ENCODE measurements around the gene PDGFB. TPM values are rescaled to one million over a fixed set of nuclear protein-coding genes. Genes with fewer than 3 reads are reported as not detected.
A peak's percentile ranks its signal among the peaks of the same experiment; 100 is the strongest.

The PDGFB gene
- total RNA-seq, 1 experiment from 2014 or later: 78.0 TPM

GRCh38 chr22:39230261-39231196 is 14.3 kb downstream of the PDGFB start:
- ChIA-PET POLR2A (interaction anchor here (1.1 kb wide), 1 partner anchor 11 kb away, joined by 3 read pairs; no protein-coding TSS in a partner anchor), CTCF (no interaction called here)
- in situ Hi-C loops (cut with HindIII; ENCODE audit: low pct_unique_long_range_greater_than_20kb, low sequenced_read_pairs): no loop called here
- ATAC-seq: peak; percentile 36; the same call in 1 of the 2 replicates
- H3K4me3 ChIP-seq (ENCODE audit: low read depth in 2 of 2, low read length in 2 of 2): no peak overlapping the region
- intact Hi-C loops (cut with micrococcal nuclease; ENCODE audit: unreplicated experiment): loop anchor here (5.0 kb wide), 1 partner anchor 58 kb away; no protein-coding TSS in a partner anchor
- no peak for DNase-seq (ENCODE audit: low read depth, low spot score)
- TF ChIP-seq TCF7L2 (IDR thresholded peaks at IDR 0.05; ENCODE audit: low read depth, low read length) (no peak), SIN3A (IDR thresholded peaks at IDR 0.05; ENCODE audit: borderline replicate concordance, insufficient read depth, low read depth, low read length) (no peak), POLR2AphosphoS5 (IDR thresholded peaks at IDR 0.05; ENCODE audit: low read depth, low read length) (no peak), REST (IDR thresholded peaks at IDR 0.05; ENCODE audit: insufficient read depth in 1 of 2, low read depth in 2 of 2, low read length in 1 of 2) (no peak), CTCF (IDR thresholded peaks at IDR 0.05) (no peak)
- H3K27me3 ChIP-seq (ENCODE audit: control insufficient read depth, insufficient read depth, low read length): no peaks in the 10 kb centered on the region
- H3K27ac ChIP-seq (ENCODE audit: low read length): peak overlapping the region; percentile 34; the same call in 1 of the 2 replicates
- no TSS peak for BruUV-seq (replicated peaks)
- H3K9me3 ChIP-seq (ENCODE audit: control insufficient read depth, insufficient read depth, low read depth, low read length): no peaks in the 10 kb centered on the region
- peaks cover 2% of the 10 kb centered on the region; the same call in 1 of the 2 replicates for H3K36me3 ChIP-seq (ENCODE audit: control insufficient read depth, insufficient read depth, low read length)
- H3K4me1 ChIP-seq (ENCODE audit: control insufficient read depth, insufficient read depth, low read length): peaks cover 16% of the 10 kb centered on the region

- H3K27ac ChIP-seq (ENCODE audit: low read length): no peak overlapping the region
- CTCF ChIA-PET: interaction anchor here (0.5 kb wide), 1 partner anchor 49 kb away, joined by 7 read pairs; no protein-coding TSS in a partner anchor
These were observed 15.0 kb downstream of the PDGFB start for GRCh38 chr22:39229688-39230260.

More at GRCh38 chr22:39229688-39230260, 15.0 kb downstream of the PDGFB start:
- no TSS peak for BruUV-seq (replicated peaks)
- no peaks in the 10 kb centered on the region for H3K9me3 ChIP-seq (ENCODE audit: control insufficient read depth, insufficient read depth, low read depth, low read length)
- POLR2A ChIA-PET: no interaction called here
- peaks cover 8% of the 10 kb centered on the region for H3K4me1 ChIP-seq (ENCODE audit: control insufficient read depth, insufficient read depth, low read length)
- peaks cover 2% of the 10 kb centered on the region; the same call in 1 of the 2 replicates for H3K36me3 ChIP-seq (ENCODE audit: control insufficient read depth, insufficient read depth, low read length)
- intact Hi-C loops (cut with micrococcal nuclease; ENCODE audit: unreplicated experiment): loop anchor here (5.0 kb wide), 1 partner anchor 57 kb away; no protein-coding TSS in a partner anchor
- no peak for DNase-seq (ENCODE audit: low read depth, low spot score)
- ATAC-seq: no peak
- H3K27me3 ChIP-seq (ENCODE audit: control insufficient read depth, insufficient read depth, low read length): no peaks in the 10 kb centered on the region
- in situ Hi-C loops (cut with HindIII; ENCODE audit: low pct_unique_long_range_greater_than_20kb, low sequenced_read_pairs): no loop called here
- no peak for TF ChIP-seq REST (IDR thresholded peaks at IDR 0.05; ENCODE audit: insufficient read depth in 1 of 2, low read depth in 2 of 2, low read length in 1 of 2)
- TF ChIP-seq TCF7L2 (IDR thresholded peaks at IDR 0.05; ENCODE audit: low read depth, low read length): no peak
- TF ChIP-seq POLR2AphosphoS5 (IDR thresholded peaks at IDR 0.05; ENCODE audit: low read depth, low read length): no peak
- no peak for TF ChIP-seq SIN3A (IDR thresholded peaks at IDR 0.05; ENCODE audit: borderline replicate concordance, insufficient read depth, low read depth, low read length)
- TF ChIP-seq CTCF (IDR thresholded peaks at IDR 0.05): no peak
- H3K4me3 ChIP-seq (ENCODE audit: low read depth in 2 of 2, low read length in 2 of 2): no peak overlapping the region
